Measurements from ENCODE around the gene CLASP1.
A peak's percentile ranks its signal among the peaks of the same experiment; 100 is the strongest.
"Not testable (repeated sequence)": the region's sequence is repeated elsewhere in the genome, so short reads cannot be mapped to it uniquely, and the experiment has no call there.

The CLASP1 gene

DNA sequence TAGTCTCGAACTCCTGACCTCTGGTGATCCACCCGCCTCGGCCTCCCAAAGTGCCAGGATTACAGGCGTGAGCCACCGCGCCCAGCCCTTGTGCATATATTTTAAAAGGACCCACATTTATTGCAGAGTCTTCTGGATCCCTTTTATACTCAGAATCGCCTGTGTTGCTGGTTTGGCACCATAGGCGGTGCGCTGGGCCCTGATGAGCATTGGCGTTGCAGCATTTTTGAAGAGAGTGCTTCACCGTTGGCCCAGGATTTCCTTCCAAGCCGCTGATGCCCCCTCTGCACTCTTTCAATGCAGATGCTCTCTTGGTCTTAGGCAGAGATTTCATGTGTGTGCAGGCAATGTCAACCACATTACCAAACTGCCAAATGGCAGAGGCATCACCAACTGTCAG, 350.8 kb downstream of the CLASP1 start:
- no peak for DNase-seq

- not testable (repeated sequence) for DNase-seq
These were observed 351.4 kb downstream of the CLASP1 start for GRCh38 chr2:121297866-121298265.

DNA sequence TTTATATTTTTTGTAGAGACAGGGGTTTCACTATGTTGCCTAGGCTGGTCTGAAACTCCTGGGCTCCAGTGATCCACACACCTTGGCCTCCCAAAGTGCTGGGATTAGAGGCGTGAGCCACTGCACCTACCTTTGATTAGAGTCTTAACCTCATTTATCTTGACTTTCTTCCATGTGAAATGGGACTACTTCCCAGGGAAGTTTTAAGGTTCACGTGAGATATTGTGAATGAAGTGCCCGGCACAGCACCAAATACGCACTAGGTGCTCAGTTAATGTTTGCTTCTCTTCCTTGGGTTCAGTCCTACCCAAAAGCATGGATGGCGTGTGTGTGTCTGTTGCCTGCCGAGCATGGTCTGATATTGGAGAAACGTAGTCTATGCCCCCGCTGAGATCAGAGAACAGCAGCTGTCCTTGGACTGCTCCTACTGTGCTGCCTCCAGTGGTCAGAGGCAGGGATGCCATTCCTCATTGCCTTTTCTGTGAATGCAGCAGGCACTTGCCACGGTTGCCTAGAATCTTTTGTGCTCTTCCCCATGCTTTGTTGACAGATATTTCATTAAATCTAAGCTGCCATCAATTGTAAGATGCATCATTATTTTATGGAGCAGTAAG, 351.9 kb downstream of the CLASP1 start:
- peak; percentile 70 for DNase-seq

GRCh38 chr2:121295911-121296650, 353.2 kb downstream of the CLASP1 start:
- no peak for DNase-seq

GRCh38 chr2:121294881-121295840, 354.1 kb downstream of the CLASP1 start:
- no peak for DNase-seq

GRCh38 chr2:121293450-121294325, 355.6 kb downstream of the CLASP1 start:
- peak; percentile 71 for DNase-seq

GRCh38 chr2:121291251-121291580, 358.0 kb downstream of the CLASP1 start:
- DNase-seq, result no peak

DNA sequence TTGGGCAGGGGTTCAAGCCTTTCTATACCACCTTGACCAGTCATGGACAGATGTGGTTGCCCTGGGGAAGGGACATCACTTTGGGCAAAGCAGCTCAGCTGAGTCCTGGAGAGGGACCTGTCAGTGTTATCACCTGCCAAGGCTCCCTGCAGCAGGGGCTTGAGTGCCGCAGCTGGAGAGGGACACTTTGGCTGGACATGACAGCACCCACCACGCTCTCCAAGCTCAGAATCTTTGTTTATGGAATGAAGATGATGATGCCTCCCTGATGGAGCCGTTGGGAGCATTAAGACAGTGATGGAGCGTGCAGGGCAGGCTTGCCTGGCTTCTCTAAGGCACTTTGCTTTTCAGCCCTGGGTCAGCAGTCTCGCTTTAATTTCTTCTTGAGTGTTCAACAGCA, 360.0 kb downstream of the CLASP1 start:
- no peak for DNase-seq

- DNase-seq, result no peak
These were observed 360.6 kb downstream of the CLASP1 start for GRCh38 chr2:121288454-121289231.

- DNase-seq, result no peak
These were observed 361.3 kb downstream of the CLASP1 start for GRCh38 chr2:121287956-121288355.

Measured in hematopoietic multipotent progenitor cell treated with erythropoietin and hydrocortisone succinate and interleukin-3 and kit ligand, for 6 days (in vitro differentiated cells).